GM18873 (cell line): Measurements from ENCODE around the gene ETNPPL.

Experiments
- ATAC-seq: cut with Tn5 transposase; IDR thresholded peaks from one replicate; pipeline ENCODE4 v1.9.1; 2021; ENCODE audit warnings: mild to moderate bottlenecking, moderate library complexity, moderate number of reproducible peaks; ENCODE audit not compliant: unreplicated experiment, low FRiP score

ETNPPL gene

GRCh38 chr4:108762559-108763225, at the start of gene ETNPPL:
Gene ETNPPL, minus strand, starts transcription at chr4:108763053. Its CDS starts 155 bp downstream, at chr4:108762898.
- no peak for ATAC-seq

GRCh38 chr4:108811486-108811885, 48.6 kb upstream of the ETNPPL start:
- ATAC-seq = no peak

- no peak for ATAC-seq
Observed at GRCh38 chr4:108810087-108810486, 47.2 kb upstream of the ETNPPL start.

- ATAC-seq = no peak
Observed at GRCh38 chr4:108804648-108805273, 41.9 kb upstream of the ETNPPL start.

GRCh38 chr4:108799306-108799705, 36.5 kb upstream of the ETNPPL start:
- no peak for ATAC-seq

- no peak for ATAC-seq
Observed at GRCh38 chr4:108796173-108796572, 33.3 kb upstream of the ETNPPL start.

GRCh38 chr4:108795733-108796132, 32.9 kb upstream of the ETNPPL start:
- ATAC-seq = no peak

- no peak for ATAC-seq
Observed at GRCh38 chr4:108794136-108794535, 31.3 kb upstream of the ETNPPL start.

- no peak for ATAC-seq
Observed at GRCh38 chr4:108793415-108793814, 30.6 kb upstream of the ETNPPL start.

GRCh38 chr4:108788731-108789130, 25.9 kb upstream of the ETNPPL start:
- no peak for ATAC-seq

- no peak for ATAC-seq
Observed at GRCh38 chr4:108787724-108788123, 24.9 kb upstream of the ETNPPL start.

- no peak for ATAC-seq
Observed at GRCh38 chr4:108787106-108787505, 24.3 kb upstream of the ETNPPL start.

GRCh38 chr4:108786351-108786750, 23.5 kb upstream of the ETNPPL start:
- ATAC-seq = no peak

- no peak for ATAC-seq
Observed at GRCh38 chr4:108783665-108784463, 21.0 kb upstream of the ETNPPL start.

GRCh38 chr4:108779958-108780357, 17.1 kb upstream of the ETNPPL start:
- ATAC-seq = no peak

GRCh38 chr4:108777388-108777787, 14.5 kb upstream of the ETNPPL start:
- ATAC-seq = no peak

GRCh38 chr4:108775921-108776320, 13.1 kb upstream of the ETNPPL start:
- ATAC-seq = no peak

- ATAC-seq = no peak
Observed at GRCh38 chr4:108774809-108775530, 12.1 kb upstream of the ETNPPL start.

GRCh38 chr4:108772402-108772801, 9.5 kb upstream of the ETNPPL start:
- no peak for ATAC-seq

- ATAC-seq = no peak
Observed at GRCh38 chr4:108766058-108766457, 3.2 kb upstream of the ETNPPL start.

- ATAC-seq = no peak
Observed at GRCh38 chr4:108763986-108764385, 1.1 kb upstream of the ETNPPL start.
